IMR-90 (cell line): ENCODE data around the gene GEMIN8. TPM values are rescaled to one million over a fixed set of nuclear protein-coding genes. Genes with fewer than 3 reads are reported as not detected.

ENCODE experiments used
- ATAC-seq: fragments of 200-7000 bp; cut with Tn5 transposase; 2 replicates; pipeline ENCODE4 v1.9.1; 2020; ENCODE audit warnings: low read depth, mild to moderate bottlenecking, moderate library complexity
- BruUV-seq: library from RNA; stranded (reverse); fragments of 400-500 nt; replicated peaks from 2 replicates; lab custom pipeline; 2021; lab: Mats Ljungman, UMichigan
- CTCF ChIA-PET: fragments of 300-600 bp; formaldehyde crosslinking; extraction: SDS; loops from one replicate; lab custom pipeline; 2021; ENCODE audit warnings: antibody characterized with exemption; lab: Yijun Ruan, JAX
- POLR2A ChIA-PET: fragments of 300-600 bp; sonication (Branson Sonifier 250); formaldehyde crosslinking; loops from one replicate; lab custom pipeline; 2022; ENCODE audit warnings: antibody characterized with exemption; ENCODE audit not compliant: unreplicated experiment; lab: Charles Lee
- DNase-seq: peaks from one replicate; pipeline ENCODE4 v3.0.0; 2013
- H2AFZ ChIP-seq: replicated peaks from 2 replicates; pipeline ENCODE3; 2013; ENCODE audit warnings: low read length, mild to moderate bottlenecking; ENCODE audit not compliant: poor library complexity
- H2AK5ac ChIP-seq: 2 replicates; pipeline ENCODE4 v1.6.1; 2013; ENCODE audit warnings: low read depth, low read length, inconsistent platforms
- H2AK9ac ChIP-seq: replicated peaks from 2 replicates; pipeline ENCODE3; 2013; ENCODE audit warnings: mild to moderate bottlenecking, low read depth, low read length, moderate library complexity; ENCODE audit not compliant: poor library complexity
- H2BK120ac ChIP-seq: 2 replicates; pipeline ENCODE4 v1.6.1; 2013; ENCODE audit warnings: low read depth, low read length, inconsistent platforms
- H2BK15ac ChIP-seq: 3 replicates; pipeline ENCODE4 v1.6.1; 2013; ENCODE audit warnings: low read depth, low read length, inconsistent platforms
- H2BK20ac ChIP-seq: 2 replicates; pipeline ENCODE4 v1.6.1; 2013; ENCODE audit warnings: low read depth, mild to moderate bottlenecking, inconsistent platforms, low read length, moderate library complexity
- H2BK5ac ChIP-seq: 2 replicates; pipeline ENCODE4 v1.6.1; 2013; ENCODE audit warnings: mild to moderate bottlenecking, low read depth, low read length, inconsistent platforms; ENCODE audit not compliant: poor library complexity, severe bottlenecking
- H3K14ac ChIP-seq: replicated peaks from 2 replicates; pipeline ENCODE4 v1.6.1; 2013; ENCODE audit warnings: low read depth, low read length, inconsistent platforms
- H3K18ac ChIP-seq: 2 replicates; pipeline ENCODE4 v1.6.1; 2013; ENCODE audit warnings: low read depth, low read length, control low read depth
- H3K23ac ChIP-seq: 2 replicates; pipeline ENCODE4 v1.6.1; 2013; ENCODE audit warnings: low read depth, low read length, inconsistent platforms
- H3K27ac ChIP-seq: 2 replicates; pipeline ENCODE4 v1.5.1; 2013; ENCODE audit warnings: mild to moderate bottlenecking, control low read depth, low read length; ENCODE audit not compliant: insufficient read depth
- H3K27me3 ChIP-seq: 2 replicates; pipeline ENCODE4 v1.6.1; 2013; ENCODE audit warnings: low read length; ENCODE audit not compliant: control insufficient read depth, insufficient read depth
- H3K36me3 ChIP-seq: 2 replicates; pipeline ENCODE4 v1.6.1; 2013; ENCODE audit warnings: low read length, mixed read lengths; ENCODE audit not compliant: control insufficient read depth, insufficient read depth
- H3K4ac ChIP-seq: 2 replicates; pipeline ENCODE4 v1.6.1; 2013; ENCODE audit warnings: low read depth, low read length, inconsistent platforms
- H3K4me1 ChIP-seq: 2 replicates; pipeline ENCODE4 v1.6.1; 2013; ENCODE audit warnings: low read length, mixed read lengths; ENCODE audit not compliant: control insufficient read depth, insufficient read depth
- H3K4me2 ChIP-seq: 2 replicates; pipeline ENCODE4 v1.6.1; 2013; ENCODE audit warnings: low read depth, mild to moderate bottlenecking, control low read depth, low read length, moderate library complexity
- H3K4me3 ChIP-seq: 2 replicates; pipeline ENCODE4 v1.5.1; 2013; ENCODE audit warnings: low read depth, mild to moderate bottlenecking, control low read depth, low read length, moderate library complexity; ENCODE audit not compliant: insufficient read depth
- H3K56ac ChIP-seq: 2 replicates; pipeline ENCODE4 v1.6.1; 2013; ENCODE audit warnings: low read length, inconsistent platforms; ENCODE audit not compliant: insufficient read depth; ENCODE audit errors: extremely low read depth
- H3K79me1 ChIP-seq, 2 experiments: 2 replicates each; pipeline ENCODE4 v1.6.1; 2013; ENCODE audit warnings: low read length in 2 of 2, inconsistent platforms in 1 of 2, low read depth in 1 of 2
- H3K9ac ChIP-seq: 2 replicates; pipeline ENCODE4 v1.6.1; 2013; ENCODE audit warnings: low read depth, low read length, control low read depth
- H3K9me1 ChIP-seq: 2 replicates; pipeline ENCODE4 v1.6.1; 2013; ENCODE audit warnings: low read length, inconsistent platforms; ENCODE audit not compliant: insufficient read depth
- H3K9me3 ChIP-seq: 2 replicates; pipeline ENCODE4 v1.6.1; 2013; ENCODE audit warnings: low read length; ENCODE audit not compliant: control insufficient read depth, insufficient read depth
- H4K20me1 ChIP-seq: 2 replicates; pipeline ENCODE4 v1.6.1; 2013; ENCODE audit warnings: low read length, inconsistent platforms; ENCODE audit not compliant: insufficient read depth
- H4K5ac ChIP-seq: 2 replicates; pipeline ENCODE4 v1.6.1; 2013; ENCODE audit warnings: mild to moderate bottlenecking, low read depth, low read length, control low read depth
- H4K8ac ChIP-seq, 2 experiments: 2 replicates each; pipeline ENCODE4 v1.6.1; 2013; ENCODE audit warnings: low read depth in 2 of 2, low read length in 2 of 2, control low read depth in 1 of 2, inconsistent platforms in 1 of 2
- H4K91ac ChIP-seq: 2 replicates; pipeline ENCODE4 v1.6.1; 2013; ENCODE audit warnings: low read depth, low read length, inconsistent platforms; ENCODE audit not compliant: insufficient read depth
- MAZ ChIP-seq: IDR thresholded peaks from 2 replicates; pipeline ENCODE4 v1.6.1; 2012; ENCODE audit warnings: low read depth, mild to moderate bottlenecking, low read length, improper control_type of control experiment, moderate library complexity, borderline replicate concordance
- WGBS, 2 experiments: methylation state at CpG; one replicate each; pipeline versions ENCODE4 v1.1.5 to v1.1.7; 2013; ENCODE audit warnings: missing lambda C conversion rate in 2 of 2; ENCODE audit not compliant: insufficient read length in 1 of 2; ENCODE audit errors: extremely low coverage in 2 of 2; 5-methylcytosine and 5-hydroxymethylcytosine counted together
- dilution Hi-C: fragments of 300-500 bp; cut with HindIII; formaldehyde crosslinking; loops from one replicate; pipeline ENCODE4 v1.14.3; 2018; ENCODE audit warnings: low sequenced_read_pairs; ENCODE audit not compliant: unreplicated experiment
- in situ Hi-C: fragments of 300-500 bp; cut with MboI; formaldehyde crosslinking; loops from 3 replicates; pipeline ENCODE4 v1.14.3; 2019; ENCODE audit warnings: low sequenced_read_pairs, inconsistent platforms, mixed read lengths
- intact Hi-C: fragments of 100-400 bp; cut with micrococcal nuclease; formaldehyde crosslinking; loops from 2 replicates; pipeline ENCODE4 v1.10.0; 2022
- polyA plus RNA-seq, 3 experiments: library from polyadenylated mRNA; depleted of rRNA; stranded (reverse); fragments of >200 nt; gene quantifications; 2 replicates each; pipeline ENCODE4 v1.2.3, GENCODE V29; 2012; ENCODE audit warnings: low replicate concordance in 1 of 3
- total RNA-seq: library from RNA; depleted of rRNA; stranded (reverse); fragments of >200 nt; gene quantifications from 2 replicates; pipeline ENCODE4 v1.2.3, GENCODE V29; 2012
- TF ChIP-seq, protein P1 (sequence below): fragments of 150-350 bp; IDR thresholded peaks from 2 replicates; pipeline ENCODE4 v1.6.1; 2016; ENCODE audit warnings: low read depth, mild to moderate bottlenecking, low read length, moderate library complexity, borderline replicate concordance

Gene GEMIN8
- total and polyA plus RNA-seq, 2 of the 4 experiments (the other 2 are of a cell fraction) = 12.0 to 24.1 TPM

DNA sequence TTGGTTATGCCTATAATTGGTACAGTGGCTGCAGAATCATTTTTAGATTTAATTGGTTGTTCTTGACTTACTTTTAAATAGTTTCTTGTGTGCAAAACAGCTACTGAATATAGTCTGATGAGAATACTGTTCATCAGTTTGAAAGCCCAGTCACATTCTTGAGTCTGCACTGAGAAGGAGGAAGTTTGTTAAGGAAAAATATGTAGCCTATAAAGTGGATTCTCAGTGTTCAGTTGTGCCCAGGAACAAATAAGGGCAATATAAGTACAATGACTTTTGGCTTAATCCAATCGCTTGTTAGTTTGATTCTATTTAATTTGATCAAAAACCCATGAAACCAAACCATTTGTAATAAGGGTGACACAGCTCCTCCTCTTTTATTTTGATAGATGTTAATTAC is 32.8 kb upstream of the GEMIN8 start:
- no peak overlapping the region for H2BK5ac ChIP-seq
- no CpG with 5 or more reads among the region's 1 CpG for WGBS, 2 experiments
- no peaks in the 10 kb centered on the region for H3K36me3 ChIP-seq
- no peaks in the 10 kb centered on the region for H3K79me1 ChIP-seq
- H4K8ac ChIP-seq = no peak overlapping the region
- no peaks in the 10 kb centered on the region for H4K20me1 ChIP-seq
- H4K5ac ChIP-seq = no peak overlapping the region
- H3K14ac ChIP-seq = no peak overlapping the region
- TF ChIP-seq, protein P1, sequence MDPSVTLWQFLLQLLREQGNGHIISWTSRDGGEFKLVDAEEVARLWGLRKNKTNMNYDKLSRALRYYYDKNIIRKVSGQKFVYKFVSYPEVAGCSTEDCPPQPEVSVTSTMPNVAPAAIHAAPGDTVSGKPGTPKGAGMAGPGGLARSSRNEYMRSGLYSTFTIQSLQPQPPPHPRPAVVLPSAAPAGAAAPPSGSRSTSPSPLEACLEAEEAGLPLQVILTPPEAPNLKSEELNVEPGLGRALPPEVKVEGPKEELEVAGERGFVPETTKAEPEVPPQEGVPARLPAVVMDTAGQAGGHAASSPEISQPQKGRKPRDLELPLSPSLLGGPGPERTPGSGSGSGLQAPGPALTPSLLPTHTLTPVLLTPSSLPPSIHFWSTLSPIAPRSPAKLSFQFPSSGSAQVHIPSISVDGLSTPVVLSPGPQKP = no peak
- no peak for TF ChIP-seq MAZ
- dilution Hi-C loops = no loop called here
- H3K23ac ChIP-seq = no peak overlapping the region
- no peak overlapping the region for H3K4me3 ChIP-seq
- no peak overlapping the region for H2BK15ac ChIP-seq
- no peaks in the 10 kb centered on the region for H3K4me1 ChIP-seq
- no peak overlapping the region for H2AFZ ChIP-seq
- no TSS peak for BruUV-seq
- DNase-seq (no peak), ATAC-seq (no peak)
- H3K27ac ChIP-seq = no peak overlapping the region
- H3K9me1 ChIP-seq = no peaks in the 10 kb centered on the region
- intact Hi-C loops = no loop called here
- no peak overlapping the region for H3K4me2 ChIP-seq
- H2AK5ac ChIP-seq = no peak overlapping the region
- no peak overlapping the region for H3K56ac ChIP-seq
- H3K4ac ChIP-seq = no peak overlapping the region
- POLR2A ChIA-PET = no interaction called here
- H2BK120ac ChIP-seq = no peak overlapping the region
- no peaks in the 10 kb centered on the region; the same call in none of the 2 replicates for H3K27me3 ChIP-seq
- H4K91ac ChIP-seq = no peak overlapping the region
- no peak overlapping the region for H2BK20ac ChIP-seq
- H3K18ac ChIP-seq = no peak overlapping the region
- H3K9ac ChIP-seq = no peak overlapping the region
- no peaks in the 10 kb centered on the region for H3K9me3 ChIP-seq
- CTCF ChIA-PET = no interaction called here
- H2AK9ac ChIP-seq = no peak overlapping the region
- in situ Hi-C loops = no loop called here
